SJSA1 (cell line): ENCODE results near the gene SAFB2. TPM values are rescaled to one million over a fixed set of nuclear protein-coding genes. Genes with fewer than 3 reads are reported as not detected.
A peak's percentile ranks its signal among the peaks of the same experiment; 100 is the strongest.

ENCODE experiments used
- DNase-seq, 2 experiments: peaks; one replicate each; pipeline ENCODE4 v3.0.0-alpha.2; 2015 to 2020; ENCODE audit warnings: low spot score in 2 of 2, low read depth in 1 of 2
- H3K27ac ChIP-seq: fragments of 250-450 bp; sonication (Bioruptor Pico); 2 replicates; pipeline ENCODE4 v1.5.1; 2020; ENCODE audit warnings: mild to moderate bottlenecking, moderate library complexity
- H3K27me3 ChIP-seq: fragments of 250-450 bp; sonication (Bioruptor Pico); replicated peaks from 2 replicates; pipeline ENCODE4 v1.5.1; 2020; ENCODE audit warnings: mild to moderate bottlenecking, moderate library complexity
- H3K36me3 ChIP-seq: fragments of 250-450 bp; sonication (Bioruptor Pico); 2 replicates; pipeline ENCODE4 v1.5.1; 2020; ENCODE audit warnings: mild to moderate bottlenecking
- H3K4me1 ChIP-seq: fragments of 250-450 bp; sonication (Bioruptor Pico); replicated peaks from 2 replicates; pipeline ENCODE4 v1.6.1; 2021; ENCODE audit warnings: mild to moderate bottlenecking
- H3K4me3 ChIP-seq: fragments of 250-450 bp; sonication (Bioruptor Pico); 2 replicates; pipeline ENCODE4 v1.5.1; 2020; ENCODE audit warnings: mild to moderate bottlenecking
- H3K9me3 ChIP-seq: fragments of 250-450 bp; sonication (Bioruptor Pico); replicated peaks from 2 replicates; pipeline ENCODE4 v1.5.1; 2020; ENCODE audit warnings: mild to moderate bottlenecking
- total RNA-seq: library from RNA; depleted of rRNA; stranded (reverse); fragments of >200 nt; shearing (Covaris generic); gene quantifications from 2 replicates; pipeline ENCODE4 v1.2.3, GENCODE V29; 2014

Gene SAFB2
- total RNA-seq, 1 experiment from 2014 or later = 25.8 TPM

GRCh38 chr19:5588906-5589676 is 33.5 kb downstream of the SAFB2 start:
- DNase-seq = no peak
- no peaks in the 10 kb centered on the region for H3K27me3 ChIP-seq
- no peaks in the 10 kb centered on the region for H3K4me1 ChIP-seq
- H3K36me3 ChIP-seq = peaks cover 84% of the 10 kb centered on the region
- H3K4me3 ChIP-seq = no peak overlapping the region
- no peak overlapping the region for H3K27ac ChIP-seq
- H3K9me3 ChIP-seq = no peaks in the 10 kb centered on the region

GRCh38 chr19:5588441-5588840 is 34.1 kb downstream of the SAFB2 start:
- H3K36me3 ChIP-seq = peaks cover 78% of the 10 kb centered on the region
- no peak for DNase-seq
- no peaks in the 10 kb centered on the region for H3K9me3 ChIP-seq
- H3K27ac ChIP-seq = no peak overlapping the region
- no peaks in the 10 kb centered on the region for H3K27me3 ChIP-seq
- H3K4me3 ChIP-seq = no peak overlapping the region
- no peaks in the 10 kb centered on the region for H3K4me1 ChIP-seq

GRCh38 chr19:5587661-5588060 is 34.9 kb downstream of the SAFB2 start:
- Histone ChIP-seq H3K27ac (no peak overlapping the region), H3K27me3 (no peaks in the 10 kb centered on the region), H3K9me3 (no peaks in the 10 kb centered on the region), H3K36me3 (peaks cover 76% of the 10 kb centered on the region), H3K4me3 (no peak overlapping the region), H3K4me1 (no peaks in the 10 kb centered on the region; the same call in 1 of the 2 replicates)
- no peak for DNase-seq

GRCh38 chr19:5587071-5587455 is 35.5 kb downstream of the SAFB2 start:
- no peak overlapping the region for H3K27ac ChIP-seq
- peaks cover 4% of the 10 kb centered on the region for H3K4me1 ChIP-seq
- DNase-seq = no peak
- H3K27me3 ChIP-seq = no peaks in the 10 kb centered on the region
- H3K4me3 ChIP-seq = no peak overlapping the region
- H3K9me3 ChIP-seq = no peaks in the 10 kb centered on the region
- peaks cover 73% of the 10 kb centered on the region for H3K36me3 ChIP-seq

GRCh38 chr19:5586300-5587070 is 36.1 kb downstream of the SAFB2 start:
- Histone ChIP-seq H3K36me3 (peaks cover 67% of the 10 kb centered on the region), H3K27ac (no peak overlapping the region), H3K9me3 (no peaks in the 10 kb centered on the region), H3K27me3 (no peaks in the 10 kb centered on the region), H3K4me1 (peaks cover 9% of the 10 kb centered on the region), H3K4me3 (no peak overlapping the region)
- DNase-seq = no peak

GRCh38 chr19:5585461-5586299 is 36.9 kb downstream of the SAFB2 start:
- Histone ChIP-seq H3K27me3 (no peaks in the 10 kb centered on the region), H3K36me3 (peaks cover 59% of the 10 kb centered on the region), H3K4me1 (peaks cover 18% of the 10 kb centered on the region), H3K9me3 (no peaks in the 10 kb centered on the region), H3K27ac (no peak overlapping the region), H3K4me3 (no peak overlapping the region)
- no peak for DNase-seq

GRCh38 chr19:5580161-5580571 is 42.4 kb downstream of the SAFB2 start:
- DNase-seq = peak; percentile 79 to 82
- no peak overlapping the region for H3K27ac ChIP-seq
- H3K4me3 ChIP-seq = no peak overlapping the region
- H3K27me3 ChIP-seq = no peaks in the 10 kb centered on the region
- H3K36me3 ChIP-seq = peaks cover 13% of the 10 kb centered on the region; the same call in 1 of the 2 replicates
- no peaks in the 10 kb centered on the region for H3K9me3 ChIP-seq
- H3K4me1 ChIP-seq = peaks cover 33% of the 10 kb centered on the region

- Histone ChIP-seq H3K4me1 (peaks cover 33% of the 10 kb centered on the region), H3K36me3 (peaks cover 12% of the 10 kb centered on the region; the same call in 1 of the 2 replicates), H3K27me3 (no peaks in the 10 kb centered on the region), H3K4me3 (no peak overlapping the region), H3K27ac (no peak overlapping the region), H3K9me3 (no peaks in the 10 kb centered on the region)
- no peak for DNase-seq
These were observed 42.9 kb downstream of the SAFB2 start for GRCh38 chr19:5579697-5580096.

GRCh38 chr19:5579286-5579685 is 43.3 kb downstream of the SAFB2 start:
- peaks cover 9% of the 10 kb centered on the region; the same call in 1 of the 2 replicates for H3K36me3 ChIP-seq
- H3K4me3 ChIP-seq = no peak overlapping the region
- H3K4me1 ChIP-seq = peaks cover 33% of the 10 kb centered on the region
- H3K27ac ChIP-seq = no peak overlapping the region
- H3K27me3 ChIP-seq = no peaks in the 10 kb centered on the region
- H3K9me3 ChIP-seq = no peaks in the 10 kb centered on the region
- no peak for DNase-seq

GRCh38 chr19:5578097-5578846 is 44.3 kb downstream of the SAFB2 start:
- Histone ChIP-seq H3K9me3 (no peaks in the 10 kb centered on the region), H3K4me1 (peaks cover 33% of the 10 kb centered on the region), H3K36me3 (peaks cover 8% of the 10 kb centered on the region; the same call in 1 of the 2 replicates), H3K27me3 (no peaks in the 10 kb centered on the region), H3K27ac (no peak overlapping the region), H3K4me3 (no peak overlapping the region)
- peak; percentile 47 to 67 for DNase-seq

- Histone ChIP-seq H3K4me3 (no peak overlapping the region), H3K9me3 (no peaks in the 10 kb centered on the region), H3K36me3 (no peaks in the 10 kb centered on the region), H3K4me1 (peaks cover 15% of the 10 kb centered on the region), H3K27ac (no peak overlapping the region), H3K27me3 (no peaks in the 10 kb centered on the region)
- no peak for DNase-seq
These were observed 47.0 kb downstream of the SAFB2 start for GRCh38 chr19:5575590-5575989.

GRCh38 chr19:5572556-5573286 is 49.9 kb downstream of the SAFB2 start:
- H3K4me3 ChIP-seq = no peak overlapping the region
- peaks cover 8% of the 10 kb centered on the region for H3K27me3 ChIP-seq
- no peaks in the 10 kb centered on the region for H3K9me3 ChIP-seq
- H3K4me1 ChIP-seq = no peaks in the 10 kb centered on the region
- no peak overlapping the region for H3K27ac ChIP-seq
- DNase-seq = no peak
- H3K36me3 ChIP-seq = no peaks in the 10 kb centered on the region
